ENCODE data around the gene POLR2L. TPM values are rescaled to one million over a fixed set of nuclear protein-coding genes. Genes with fewer than 3 reads are reported as not detected.
A peak's percentile ranks its signal among the peaks of the same experiment; 100 is the strongest.

Gene POLR2L
- total and polyA plus RNA-seq, 2 experiments from 2014 or later: 113 to 804 TPM

DNA sequence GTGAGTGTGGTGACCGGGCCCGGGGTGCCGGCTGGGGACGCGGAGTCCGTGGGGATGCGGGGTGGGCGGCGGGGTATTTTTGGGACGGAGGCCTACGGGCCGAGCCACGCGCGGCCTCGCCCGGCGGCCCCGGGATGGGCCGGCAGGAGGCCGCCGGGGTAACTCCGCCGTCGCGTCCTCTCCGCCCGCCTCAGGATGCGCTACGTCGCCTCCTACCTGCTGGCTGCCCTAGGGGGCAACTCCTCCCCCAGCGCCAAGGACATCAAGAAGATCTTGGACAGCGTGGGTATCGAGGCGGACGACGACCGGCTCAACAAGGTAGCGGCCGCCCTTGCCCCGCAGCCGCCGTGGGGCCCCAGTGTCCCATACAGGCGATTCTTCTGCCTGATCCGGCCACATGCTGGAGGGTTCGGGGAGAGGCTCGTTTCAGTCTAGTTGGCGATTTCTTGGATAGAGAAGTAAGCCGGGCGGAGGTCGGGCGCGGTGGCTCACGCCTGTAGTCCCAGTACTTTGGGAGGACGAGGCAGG lies 32.2 kb downstream of the POLR2L start:
- H3K79me2 ChIP-seq (ENCODE audit: insufficient read depth): peaks cover 63% of the 10 kb centered on the region
- TF ChIP-seq EZH2 (IDR thresholded peaks at IDR 0.05; ENCODE audit: insufficient read depth, poor library complexity, severe bottlenecking): no peak
- no peak for TF ChIP-seq EZH2phosphoT487 (IDR thresholded peaks at IDR 0.05; ENCODE audit: insufficient read depth, low read depth)

GRCh38 chr11:809287-810039 lies 32.9 kb downstream of the POLR2L start, which contains the start of gene RPLP2:
Gene RPLP2, plus strand, starts transcription at chr11:809967. Its CDS starts 268 bp downstream, at chr11:810235.
- in situ Hi-C loops (cut with MboI): no loop called here
- H3K27me3 ChIP-seq (replicated peaks; ENCODE audit: insufficient read depth): no peaks in the 10 kb centered on the region
- TF ChIP-seq EZH2 (IDR thresholded peaks at IDR 0.05; ENCODE audit: insufficient read depth, poor library complexity, severe bottlenecking) (no peak), EZH2phosphoT487 (IDR thresholded peaks at IDR 0.05; ENCODE audit: insufficient read depth, low read depth) (no peak)
- H3K9me3 ChIP-seq (ENCODE audit: low read depth): no peaks in the 10 kb centered on the region
- H3K36me3 ChIP-seq (ENCODE audit: low read depth): peaks cover 19% of the 10 kb centered on the region
- peaks cover 34% of the 10 kb centered on the region for H3F3A ChIP-seq (ENCODE audit: insufficient read depth)
- H3K27ac ChIP-seq: peak within 1 kb of the TSS; percentile 98
- H3K4me3 ChIP-seq: peak within 1 kb of the TSS; percentile 86
- H2AFZ ChIP-seq: peak within 1 kb of the TSS; percentile 76
- H3K9ac ChIP-seq: peak within 1 kb of the TSS; percentile 95
- H4K20me1 ChIP-seq (ENCODE audit: insufficient read depth): no peaks in the 10 kb centered on the region; the same call in 1 of the 2 replicates
- H3K9me2 ChIP-seq (ENCODE audit: insufficient read depth): no peaks in the 10 kb centered on the region
- DNase-seq: peak; percentile 99
- H3K4me1 ChIP-seq (ENCODE audit: insufficient read depth): peaks cover 20% of the 10 kb centered on the region
- 1 to 2% methylated on average over 52 to 81 of the region's 81 CpGs for WGBS, 2 experiments (ENCODE audit: low coverage in 1 of 2, low lambda C conversion rate in 2 of 2, missing lambda C conversion rate in 2 of 2)
- peak within 1 kb of the TSS; percentile 94 for H3K4me2 ChIP-seq (ENCODE audit: unreplicated experiment)
- peaks cover 63% of the 10 kb centered on the region for H3K79me2 ChIP-seq (ENCODE audit: insufficient read depth)

More for the DNA sequence above, 32.2 kb downstream of the POLR2L start:
- no peaks in the 10 kb centered on the region for H3K9me2 ChIP-seq (ENCODE audit: insufficient read depth)
- peaks cover 34% of the 10 kb centered on the region for H3F3A ChIP-seq (ENCODE audit: insufficient read depth)
- H3K9ac ChIP-seq: peak overlapping the region; percentile 95
- peak overlapping the region; percentile 94 for H3K4me2 ChIP-seq (ENCODE audit: unreplicated experiment)
- H4K20me1 ChIP-seq (ENCODE audit: insufficient read depth): no peaks in the 10 kb centered on the region; the same call in 1 of the 2 replicates
- H3K9me3 ChIP-seq (ENCODE audit: low read depth): no peaks in the 10 kb centered on the region
- peak overlapping the region; percentile 86 for H3K4me3 ChIP-seq
- H2AFZ ChIP-seq: no peak overlapping the region
- in situ Hi-C loops (cut with MboI): no loop called here
- peaks cover 20% of the 10 kb centered on the region for H3K4me1 ChIP-seq (ENCODE audit: insufficient read depth)
- H3K27ac ChIP-seq: peak overlapping the region; percentile 98
- no peaks in the 10 kb centered on the region for H3K27me3 ChIP-seq (replicated peaks; ENCODE audit: insufficient read depth)
- 1 to 2% methylated on average over 31 to 55 of the region's 55 CpGs for WGBS, 2 experiments (ENCODE audit: low coverage in 1 of 2, low lambda C conversion rate in 2 of 2, missing lambda C conversion rate in 2 of 2)
- peaks cover 19% of the 10 kb centered on the region for H3K36me3 ChIP-seq (ENCODE audit: low read depth)
- no peak for DNase-seq

GRCh38 chr11:808427-809286 lies 33.7 kb downstream of the POLR2L start:
- WGBS, 2 experiments (ENCODE audit: low coverage in 1 of 2, low lambda C conversion rate in 2 of 2, missing lambda C conversion rate in 2 of 2): 24 to 34% methylated on average over 30 to 36 of the region's 36 CpGs
- peaks cover 20% of the 10 kb centered on the region for H3K4me1 ChIP-seq (ENCODE audit: insufficient read depth)
- peaks cover 62% of the 10 kb centered on the region for H3K79me2 ChIP-seq (ENCODE audit: insufficient read depth)
- H4K20me1 ChIP-seq (ENCODE audit: insufficient read depth): no peaks in the 10 kb centered on the region; the same call in 1 of the 2 replicates
- peak overlapping the region; percentile 76 for H2AFZ ChIP-seq
- no peaks in the 10 kb centered on the region for H3K9me2 ChIP-seq (ENCODE audit: insufficient read depth)
- in situ Hi-C loops (cut with MboI): no loop called here
- H3K9ac ChIP-seq: peak overlapping the region; percentile 95
- H3K27me3 ChIP-seq (replicated peaks; ENCODE audit: insufficient read depth): no peaks in the 10 kb centered on the region
- peak overlapping the region; percentile 77 for H3K4me2 ChIP-seq (ENCODE audit: unreplicated experiment)
- H3K36me3 ChIP-seq (ENCODE audit: low read depth): peaks cover 19% of the 10 kb centered on the region
- TF ChIP-seq EZH2phosphoT487 (IDR thresholded peaks at IDR 0.05; ENCODE audit: insufficient read depth, low read depth) (no peak), EZH2 (IDR thresholded peaks at IDR 0.05; ENCODE audit: insufficient read depth, poor library complexity, severe bottlenecking) (no peak)
- H3F3A ChIP-seq (ENCODE audit: insufficient read depth): peaks cover 28% of the 10 kb centered on the region
- H3K27ac ChIP-seq: peak overlapping the region; percentile 98
- peak; percentile 61 for DNase-seq
- peak overlapping the region; percentile 86 for H3K4me3 ChIP-seq
- no peaks in the 10 kb centered on the region for H3K9me3 ChIP-seq (ENCODE audit: low read depth)

- in situ Hi-C loops (cut with MboI): no loop called here
- DNase-seq: no peak
- Histone ChIP-seq H3K36me3 (ENCODE audit: low read depth) (no peaks in the 10 kb centered on the region; the same call in 1 of the 2 replicates), H3K9ac (peak overlapping the region; percentile 80), H3K79me2 (ENCODE audit: insufficient read depth) (peaks cover 23% of the 10 kb centered on the region), H3K4me1 (ENCODE audit: insufficient read depth) (peaks cover 10% of the 10 kb centered on the region), H3F3A (ENCODE audit: insufficient read depth) (no peaks in the 10 kb centered on the region), H3K27ac (no peak overlapping the region), H3K9me2 (ENCODE audit: insufficient read depth) (no peaks in the 10 kb centered on the region), H3K27me3 (replicated peaks; ENCODE audit: insufficient read depth) (no peaks in the 10 kb centered on the region), H4K20me1 (ENCODE audit: insufficient read depth) (no peaks in the 10 kb centered on the region), H3K4me3 (peak overlapping the region; percentile 73), H2AFZ (peak overlapping the region; percentile 83), H3K4me2 (ENCODE audit: unreplicated experiment) (peak overlapping the region; percentile 89), H3K9me3 (ENCODE audit: low read depth) (no peaks in the 10 kb centered on the region)
- 5 to 6% methylated on average over 18 of the region's 18 CpGs for WGBS, 2 experiments (ENCODE audit: low coverage in 1 of 2, low lambda C conversion rate in 2 of 2, missing lambda C conversion rate in 2 of 2)
- TF ChIP-seq EZH2 (IDR thresholded peaks at IDR 0.05; ENCODE audit: insufficient read depth, poor library complexity, severe bottlenecking): no peak
Measured at GRCh38 chr11:804599-804964, 37.7 kb downstream of the POLR2L start.

Data from GM23248 (cell line).